ENCODE measurements around the gene ADGRF3. TPM values are rescaled to one million over a fixed set of nuclear protein-coding genes. Genes with fewer than 3 reads are reported as not detected.

Gene ADGRF3
- total RNA-seq, 2 donors from 2014 or later = 0.35 to 0.93 TPM

- WGBS, 2 experiments (ENCODE audit: insufficient coverage in 1 of 2, insufficient read length in 1 of 2) = 95 to 100% methylated on average over 1 to 2 of the region's 2 CpGs
- Mint-ChIP-seq H3K27me3 (ENCODE audit: insufficient read depth) (no peaks in the 10 kb centered on the region), H3K4me3 (no peak overlapping the region), H3K4me1 (no peaks in the 10 kb centered on the region), H3K27ac (no peak overlapping the region), H3K36me3 (ENCODE audit: low read depth) (peaks cover 66% of the 10 kb centered on the region), H3K9me3 (no peaks in the 10 kb centered on the region)
- Histone ChIP-seq H3K9me3 (ENCODE audit: control insufficient read depth, low read length) (no peaks in the 10 kb centered on the region), H3K36me3 (ENCODE audit: control insufficient read depth, insufficient read depth, low read length) (peaks cover 59% of the 10 kb centered on the region), H3K4me1 (ENCODE audit: control insufficient read depth, insufficient read depth, low read length) (no peaks in the 10 kb centered on the region), H3K27me3 (ENCODE audit: control insufficient read depth, insufficient read depth, low read length, poor library complexity, severe bottlenecking) (no peaks in the 10 kb centered on the region), H3K27ac (ENCODE audit: low read depth, low read length) (no peak overlapping the region), H3K4me3 (ENCODE audit: low read length) (no peak overlapping the region), H3K9ac (ENCODE audit: extremely low read depth, low read length, poor library complexity, severe bottlenecking) (no peak overlapping the region)
- no peak for TF ChIP-seq CTCF (conservative IDR thresholded peaks at IDR 0.05)
- no peak for DNase-seq
Observed at GRCh38 chr2:26283606-26284005, 63.0 kb downstream of the ADGRF3 start.

- peaks cover 60% of the 10 kb centered on the region for H3K36me3 ChIP-seq (ENCODE audit: control insufficient read depth, insufficient read depth, low read length)
- TF ChIP-seq CTCF (conservative IDR thresholded peaks at IDR 0.05) = no peak
Observed at GRCh38 chr2:26281226-26281625, 65.4 kb downstream of the ADGRF3 start.

GRCh38 chr2:26279886-26280285, 66.7 kb downstream of the ADGRF3 start:
- Mint-ChIP-seq H3K4me3 (no peak overlapping the region), H3K27ac (no peak overlapping the region), H3K27me3 (ENCODE audit: insufficient read depth) (no peaks in the 10 kb centered on the region), H3K4me1 (no peaks in the 10 kb centered on the region), H3K36me3 (ENCODE audit: low read depth) (peaks cover 51% of the 10 kb centered on the region), H3K9me3 (no peaks in the 10 kb centered on the region)
- Histone ChIP-seq H3K36me3 (ENCODE audit: control insufficient read depth, insufficient read depth, low read length) (peaks cover 59% of the 10 kb centered on the region), H3K9me3 (ENCODE audit: control insufficient read depth, low read length) (no peaks in the 10 kb centered on the region), H3K4me1 (ENCODE audit: control insufficient read depth, insufficient read depth, low read length) (no peaks in the 10 kb centered on the region), H3K9ac (ENCODE audit: extremely low read depth, low read length, poor library complexity, severe bottlenecking) (no peak overlapping the region), H3K27me3 (ENCODE audit: control insufficient read depth, insufficient read depth, low read length, poor library complexity, severe bottlenecking) (no peaks in the 10 kb centered on the region), H3K4me3 (ENCODE audit: low read length) (no peak overlapping the region), H3K27ac (ENCODE audit: low read depth, low read length) (no peak overlapping the region)
- 94 to 98% methylated on average over 2 to 3 of the region's 3 CpGs for WGBS, 2 experiments (ENCODE audit: insufficient coverage in 1 of 2, insufficient read length in 1 of 2)
- no peak for TF ChIP-seq CTCF (conservative IDR thresholded peaks at IDR 0.05)
- DNase-seq = no peak

More at GRCh38 chr2:26281226-26281625, 65.4 kb downstream of the ADGRF3 start:
- Histone ChIP-seq H3K4me3 (ENCODE audit: low read length) (no peak overlapping the region), H3K27ac (ENCODE audit: low read depth, low read length) (no peak overlapping the region), H3K9me3 (ENCODE audit: control insufficient read depth, low read length) (no peaks in the 10 kb centered on the region), H3K9ac (ENCODE audit: extremely low read depth, low read length, poor library complexity, severe bottlenecking) (no peak overlapping the region), H3K4me1 (ENCODE audit: control insufficient read depth, insufficient read depth, low read length) (no peaks in the 10 kb centered on the region), H3K27me3 (ENCODE audit: control insufficient read depth, insufficient read depth, low read length, poor library complexity, severe bottlenecking) (no peaks in the 10 kb centered on the region)
- no peak for DNase-seq
- Mint-ChIP-seq H3K4me3 (no peak overlapping the region), H3K4me1 (no peaks in the 10 kb centered on the region), H3K9me3 (no peaks in the 10 kb centered on the region), H3K36me3 (ENCODE audit: low read depth) (peaks cover 57% of the 10 kb centered on the region), H3K27me3 (ENCODE audit: insufficient read depth) (no peaks in the 10 kb centered on the region), H3K27ac (no peak overlapping the region)
- whole genome bisulfite sequencing, 2 experiments (ENCODE audit: insufficient coverage in 1 of 2, insufficient read length in 1 of 2) = 93 to 100% methylated on average over 1 to 2 of the region's 2 CpGs
